GM18520 (cell line): ENCODE measurements around the gene GTSE1.

Source experiments
- ATAC-seq: cut with Tn5 transposase; IDR thresholded peaks from one replicate; pipeline ENCODE4 v1.9.1; 2021; ENCODE audit not compliant: unreplicated experiment

The GTSE1 gene

DNA sequence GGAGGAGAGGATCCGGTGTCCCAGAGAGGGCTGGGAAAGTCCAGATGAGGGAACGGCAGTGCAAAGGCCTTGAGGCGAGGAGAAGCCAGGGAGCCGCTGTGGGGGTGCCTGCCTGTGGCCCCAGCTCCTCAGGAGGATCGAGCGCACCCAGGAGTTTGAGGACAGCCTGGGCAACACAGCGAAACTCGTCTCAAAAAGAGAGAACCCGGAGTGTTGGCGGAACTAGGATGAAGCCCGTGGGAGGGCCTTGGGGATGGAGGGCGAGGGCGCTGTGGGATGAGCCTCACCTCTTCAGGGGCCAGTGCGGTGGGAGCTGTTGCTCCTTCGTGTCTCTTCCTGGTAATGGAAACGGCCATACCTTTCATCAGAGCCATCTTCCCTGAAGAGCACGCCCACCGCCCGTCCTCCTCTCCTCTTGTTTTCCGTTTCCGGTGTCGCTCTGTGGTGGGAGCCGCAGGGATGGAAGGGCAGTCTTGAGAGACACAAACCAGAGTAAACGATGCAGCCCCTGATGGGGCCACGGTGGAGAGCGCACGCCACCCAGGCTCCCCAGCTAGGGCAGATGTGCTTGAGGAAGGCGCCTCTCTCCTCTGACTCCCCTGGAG is 54.6 kb downstream of the GTSE1 start:
- ATAC-seq = no peak

- no peak for ATAC-seq
These were observed 55.1 kb downstream of the GTSE1 start for GRCh38 chr22:46351767-46352166.

GRCh38 chr22:46352276-46352675 is 55.6 kb downstream of the GTSE1 start:
- no peak for ATAC-seq

GRCh38 chr22:46352691-46353386 is 56.2 kb downstream of the GTSE1 start:
- ATAC-seq = no peak

DNA sequence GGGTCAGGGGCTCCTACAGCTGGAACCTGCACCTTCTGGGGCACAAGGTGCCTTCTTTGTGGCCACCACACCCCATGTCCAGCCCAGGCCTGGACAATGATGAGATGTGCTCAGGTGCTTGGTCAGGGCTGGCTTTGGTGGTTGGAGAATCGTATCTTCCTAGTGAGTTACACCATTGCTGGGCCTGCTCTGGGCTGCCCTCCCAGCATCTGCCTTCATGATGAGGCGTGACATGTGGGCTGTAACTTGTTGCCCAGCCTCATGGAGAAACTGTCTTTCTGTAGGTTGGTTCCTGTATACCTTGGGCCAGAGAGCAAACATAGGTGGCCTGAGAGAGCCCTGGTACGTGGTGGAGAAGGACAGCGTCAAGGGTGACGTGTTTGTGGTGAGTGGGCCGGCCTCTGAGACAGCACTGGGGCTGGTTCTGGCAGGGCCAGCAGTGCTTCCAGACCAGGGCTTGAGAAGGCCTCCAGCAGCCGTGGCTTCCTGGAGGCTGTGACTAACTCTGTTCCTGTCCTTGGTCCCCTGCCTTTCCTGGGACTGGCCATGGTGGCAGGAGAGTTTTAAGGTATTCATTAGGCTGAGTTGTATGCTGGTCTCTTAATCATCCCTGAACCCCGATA is 56.9 kb downstream of the GTSE1 start:
- ATAC-seq = no peak

DNA sequence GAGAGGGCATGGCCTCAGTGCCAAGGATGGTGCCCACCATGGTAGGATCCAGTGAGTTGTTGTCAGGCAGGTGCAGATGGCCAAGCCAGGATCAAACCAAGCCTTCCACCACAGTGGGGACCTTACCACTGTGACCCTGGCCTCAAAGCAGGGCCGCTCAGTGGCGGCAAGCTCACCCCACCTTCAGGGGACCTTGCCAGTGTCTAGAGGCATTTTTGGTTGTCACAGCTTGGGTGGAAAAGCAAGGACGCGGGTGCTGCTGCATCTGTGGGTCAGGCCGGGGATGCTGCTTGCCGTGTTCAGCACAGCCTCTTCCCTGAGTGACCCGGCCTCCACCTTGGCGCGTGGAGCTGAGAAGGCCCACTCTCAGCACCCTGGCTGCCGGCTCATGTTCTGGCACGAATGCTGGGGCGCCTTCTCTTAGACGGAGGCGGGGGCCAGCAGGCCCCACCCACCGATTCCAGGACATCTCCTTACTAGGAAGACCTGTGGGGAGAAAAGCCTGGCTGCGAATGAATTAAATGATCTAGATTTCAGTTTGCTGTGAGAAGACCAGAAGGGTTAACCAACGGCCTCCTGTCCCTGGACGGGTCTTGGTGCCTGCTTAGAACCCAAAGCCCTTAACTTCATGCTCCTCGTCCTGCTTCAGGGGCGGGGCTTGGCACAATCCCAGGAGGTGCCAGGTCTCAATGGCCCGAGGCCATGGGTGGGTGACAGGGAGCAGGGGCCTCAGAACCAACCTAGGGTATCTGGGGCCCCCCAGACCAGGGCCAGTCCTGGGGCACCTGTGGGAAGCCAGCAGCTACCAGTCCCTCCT is 57.7 kb downstream of the GTSE1 start:
- no peak for ATAC-seq

DNA sequence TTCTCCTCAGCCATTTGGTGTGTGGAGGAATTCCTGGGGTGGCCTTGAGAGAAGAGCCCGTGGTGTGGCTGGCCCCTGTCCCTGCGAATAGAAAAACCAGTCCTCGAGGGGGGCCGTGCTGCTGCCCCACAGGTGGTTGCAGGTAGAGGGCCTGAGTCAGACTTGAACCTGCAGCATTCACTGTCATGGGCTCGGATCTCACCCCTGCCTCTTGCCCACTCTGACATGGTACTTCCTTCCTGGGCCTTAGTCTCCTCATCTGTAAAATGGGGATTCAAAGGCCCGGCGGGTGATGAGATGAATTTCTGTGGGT is 58.3 kb downstream of the GTSE1 start:
- ATAC-seq = no peak

DNA sequence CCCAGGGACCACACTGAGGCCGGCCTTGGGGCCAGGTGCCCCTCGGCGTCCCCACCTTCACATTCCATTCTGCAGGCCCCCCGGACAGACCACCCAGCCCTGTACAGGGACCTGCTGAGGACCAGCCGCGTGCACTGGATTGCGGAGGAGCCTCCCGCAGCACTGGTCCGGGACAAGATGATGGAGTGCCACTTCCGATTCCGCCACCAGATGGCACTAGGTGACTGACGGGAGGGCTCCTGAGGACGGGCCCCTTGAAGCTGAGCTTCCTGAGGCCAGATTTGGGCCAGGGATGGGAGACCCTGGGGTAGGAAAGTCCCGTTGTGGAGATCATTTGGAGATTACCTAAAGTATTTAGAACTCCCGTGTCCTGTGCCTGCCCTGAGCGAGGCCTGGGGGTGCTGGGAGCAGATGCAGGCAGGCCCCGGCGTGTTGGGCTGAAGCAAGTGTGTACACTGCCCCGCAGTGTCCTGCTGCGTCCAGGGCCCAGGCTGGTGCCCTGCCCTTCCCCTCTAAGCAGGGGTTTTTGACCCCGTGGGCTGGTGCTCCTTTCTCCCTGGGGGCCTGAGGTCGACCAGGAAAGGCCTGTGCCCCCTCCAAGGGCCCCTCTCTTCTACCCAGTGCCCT is 58.8 kb downstream of the GTSE1 start:
- no peak for ATAC-seq

- no peak for ATAC-seq
These were observed 59.4 kb downstream of the GTSE1 start for GRCh38 chr22:46355996-46356471.

DNA sequence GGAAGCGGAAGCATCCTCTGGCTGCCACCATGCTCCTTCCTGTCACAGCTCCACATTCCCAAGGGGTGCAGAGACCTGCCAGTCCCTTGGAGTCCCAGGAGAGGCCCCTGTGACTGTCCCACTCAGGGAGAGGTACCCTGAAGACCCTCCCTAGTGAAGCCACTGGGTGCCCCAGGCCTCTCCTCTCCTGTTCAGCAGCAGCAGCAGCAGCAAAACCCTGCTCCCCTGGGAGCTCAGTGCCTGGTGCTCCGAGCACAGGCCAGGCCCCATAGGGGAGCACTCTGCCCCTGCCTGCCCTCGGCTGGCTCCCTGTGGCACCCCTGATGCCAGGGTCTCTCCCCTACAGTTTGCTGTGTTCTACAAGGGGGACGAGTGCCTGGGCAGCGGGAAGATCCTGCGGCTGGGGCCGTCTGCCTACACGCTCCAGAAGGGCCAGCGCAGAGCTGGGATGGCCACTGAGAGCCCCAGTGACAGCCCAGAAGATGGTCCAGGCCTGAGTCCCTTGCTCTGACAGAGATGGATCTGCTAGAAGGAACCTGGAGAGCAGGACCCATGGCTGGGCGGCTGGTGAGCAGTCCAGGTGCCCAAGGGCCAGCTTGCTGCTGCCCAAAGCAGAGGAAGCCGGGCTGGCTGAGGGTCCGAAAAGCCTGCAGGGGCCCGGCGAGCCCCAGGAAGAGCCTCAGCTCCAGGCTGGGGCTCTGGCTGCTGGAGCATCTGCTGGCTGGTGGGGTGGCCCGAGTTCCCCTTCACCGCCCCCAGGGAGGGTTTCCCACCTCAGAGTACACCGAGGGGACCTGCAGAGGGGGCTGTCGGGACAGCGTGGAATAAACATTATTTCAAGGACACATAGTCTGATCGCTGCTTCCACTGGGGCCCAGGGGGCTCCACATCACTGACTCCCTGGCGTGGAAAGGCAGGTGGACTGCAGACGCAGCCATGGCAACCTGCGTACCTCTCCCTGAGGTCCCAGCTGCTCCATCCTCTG is 60.1 kb downstream of the GTSE1 start:
- ATAC-seq = no peak

- no peak for ATAC-seq
These were observed 61.2 kb downstream of the GTSE1 start for GRCh38 chr22:46357711-46358520.

DNA sequence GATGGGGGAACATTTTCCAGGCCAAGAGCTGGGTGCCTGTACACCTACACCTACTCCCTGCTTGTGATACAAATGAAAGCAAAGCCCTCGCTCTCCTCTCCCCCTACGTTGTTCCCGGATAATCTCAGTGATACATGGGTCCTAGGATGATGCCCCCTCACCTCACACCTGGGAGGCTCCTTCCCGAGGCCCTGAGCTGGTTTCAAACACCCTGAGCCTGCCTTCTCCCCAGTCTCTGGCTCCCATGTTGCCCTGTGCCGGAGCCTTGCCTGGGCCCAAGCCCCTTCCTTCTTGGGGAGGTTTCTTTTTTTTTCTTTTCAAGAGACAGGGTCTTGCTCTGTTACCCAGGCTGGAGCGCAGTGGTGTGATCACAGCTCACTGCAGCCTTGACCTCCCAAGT is 62.1 kb downstream of the GTSE1 start:
- no peak for ATAC-seq

- no peak for ATAC-seq
These were observed 62.7 kb downstream of the GTSE1 start for GRCh38 chr22:46359362-46359761.

- no peak for ATAC-seq
These were observed 63.4 kb downstream of the GTSE1 start for GRCh38 chr22:46360097-46360496.

- ATAC-seq = no peak
These were observed 64.2 kb downstream of the GTSE1 start for GRCh38 chr22:46360891-46361290.

DNA sequence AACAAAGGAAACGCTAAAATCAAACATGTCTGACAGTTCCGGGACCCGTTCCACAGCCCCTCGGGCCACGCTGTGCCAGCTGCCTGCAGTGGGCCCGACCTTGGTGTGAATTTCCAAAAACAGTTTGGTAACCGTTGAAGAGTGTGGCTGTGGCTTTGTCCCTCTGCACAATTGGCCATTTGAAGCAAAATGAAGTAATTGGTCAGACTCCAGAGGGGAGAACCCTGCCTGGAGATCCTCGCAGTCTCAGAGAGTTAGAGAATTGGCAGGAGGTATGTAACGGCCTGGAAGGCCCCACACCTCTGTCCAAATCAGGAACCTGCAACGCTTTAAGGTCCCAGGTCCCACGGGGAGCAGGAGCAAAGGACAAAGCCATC is 65.1 kb downstream of the GTSE1 start:
- no peak for ATAC-seq

- ATAC-seq = no peak
These were observed 65.7 kb downstream of the GTSE1 start for GRCh38 chr22:46362203-46362933.

DNA sequence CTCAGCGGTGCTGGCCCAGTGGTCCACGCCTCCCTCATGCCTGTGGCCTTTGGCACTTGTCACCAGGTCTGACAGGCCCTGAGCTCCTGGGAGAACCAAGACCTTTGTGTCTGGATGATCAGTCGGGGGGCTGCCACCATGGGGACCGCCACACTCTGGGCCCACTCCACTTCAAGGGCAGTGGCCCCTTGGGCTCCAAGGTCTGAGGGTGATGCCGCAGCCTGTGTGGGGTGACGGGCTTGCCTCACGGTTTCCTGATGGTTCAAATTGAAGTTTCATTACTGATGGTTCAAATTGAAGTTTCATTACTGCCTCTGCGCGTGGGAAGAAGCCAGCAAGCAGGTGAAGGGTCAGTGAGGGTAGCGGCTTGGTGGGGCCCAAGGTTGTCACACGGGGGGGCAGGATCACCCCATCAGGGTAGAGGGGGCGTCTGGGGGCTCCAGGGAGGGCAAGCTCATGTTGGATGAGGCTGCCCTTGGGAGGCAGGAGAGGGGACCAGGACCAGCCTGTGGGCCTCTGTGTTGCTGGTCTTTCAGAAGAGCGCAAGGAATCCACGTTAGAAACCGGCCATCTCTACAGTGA is 66.4 kb downstream of the GTSE1 start:
- ATAC-seq = no peak
